ENCODE results near the gene HEXB. TPM values are rescaled to one million over a fixed set of nuclear protein-coding genes. Genes with fewer than 3 reads are reported as not detected.
A peak's percentile ranks its signal among the peaks of the same experiment; 100 is the strongest.
"Not testable (repeated sequence)": the region's sequence is repeated elsewhere in the genome, so short reads cannot be mapped to it uniquely, and the experiment has no call there.

HEXB gene
- total RNA-seq, 1 donor from 2014 or later: 220 TPM

DNA sequence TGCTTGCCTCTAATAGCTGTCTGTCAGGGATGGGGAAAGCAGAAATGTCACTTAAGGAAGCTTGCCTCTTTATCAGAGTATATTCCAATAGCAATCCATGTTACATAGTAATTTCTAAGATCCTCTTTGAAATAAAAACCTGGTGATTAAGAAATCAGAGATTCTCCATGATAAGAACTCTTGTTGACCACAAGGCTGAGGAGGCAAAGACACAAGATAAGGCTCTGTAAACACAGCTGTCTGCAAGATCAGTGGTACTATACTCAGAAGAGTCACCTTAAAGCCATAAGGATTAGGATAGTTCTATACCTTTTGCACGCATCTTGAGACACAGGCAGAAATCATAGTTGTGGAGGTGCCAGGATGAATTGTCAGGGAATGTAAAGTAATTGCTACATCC is 40.3 kb downstream of the HEXB start:
- FAIRE-seq (no peak), DNase-seq (ENCODE audit: low read depth) (no peak)
- Histone ChIP-seq H3K27me3 (ENCODE audit: control insufficient read depth, insufficient read depth, low read length) (no peaks in the 10 kb centered on the region), H3K4me3 (ENCODE audit: low read depth, low read length) (no peak overlapping the region), H3K36me3 (ENCODE audit: control insufficient read depth, insufficient read depth, low read length) (peaks cover 5% of the 10 kb centered on the region)
- TF ChIP-seq, protein P1, sequence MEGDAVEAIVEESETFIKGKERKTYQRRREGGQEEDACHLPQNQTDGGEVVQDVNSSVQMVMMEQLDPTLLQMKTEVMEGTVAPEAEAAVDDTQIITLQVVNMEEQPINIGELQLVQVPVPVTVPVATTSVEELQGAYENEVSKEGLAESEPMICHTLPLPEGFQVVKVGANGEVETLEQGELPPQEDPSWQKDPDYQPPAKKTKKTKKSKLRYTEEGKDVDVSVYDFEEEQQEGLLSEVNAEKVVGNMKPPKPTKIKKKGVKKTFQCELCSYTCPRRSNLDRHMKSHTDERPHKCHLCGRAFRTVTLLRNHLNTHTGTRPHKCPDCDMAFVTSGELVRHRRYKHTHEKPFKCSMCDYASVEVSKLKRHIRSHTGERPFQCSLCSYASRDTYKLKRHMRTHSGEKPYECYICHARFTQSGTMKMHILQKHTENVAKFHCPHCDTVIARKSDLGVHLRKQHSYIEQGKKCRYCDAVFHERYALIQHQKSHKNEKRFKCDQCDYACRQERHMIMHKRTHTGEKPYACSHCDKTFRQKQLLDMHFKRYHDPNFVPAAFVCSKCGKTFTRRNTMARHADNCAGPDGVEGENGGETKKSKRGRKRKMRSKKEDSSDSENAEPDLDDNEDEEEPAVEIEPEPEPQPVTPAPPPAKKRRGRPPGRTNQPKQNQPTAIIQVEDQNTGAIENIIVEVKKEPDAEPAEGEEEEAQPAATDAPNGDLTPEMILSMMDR (IDR thresholded peaks at IDR 0.05; ENCODE audit: insufficient read depth, low read length, severe bottlenecking): no peak

DNA sequence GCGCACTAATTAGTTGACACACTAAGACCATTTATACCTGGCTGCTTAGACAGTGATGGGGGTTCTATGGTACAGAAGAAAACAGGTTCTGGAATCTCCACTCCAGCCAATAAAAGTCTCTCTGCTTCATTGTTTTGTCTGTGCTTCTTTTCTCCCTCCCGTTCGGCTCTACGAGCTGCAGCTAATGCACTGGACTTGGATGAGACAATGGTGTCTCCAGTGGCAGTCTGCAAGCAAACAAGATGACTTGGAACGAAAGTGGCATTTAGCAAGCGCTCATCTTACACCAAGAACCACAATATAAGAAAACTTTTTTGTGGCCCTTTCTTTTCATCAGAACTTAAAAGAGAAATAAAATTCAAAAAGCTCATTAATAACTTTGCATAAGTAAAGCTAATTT is 51.7 kb downstream of the HEXB start:
- Histone ChIP-seq H3K36me3 (ENCODE audit: control insufficient read depth, insufficient read depth, low read length) (peaks cover 9% of the 10 kb centered on the region), H3K4me3 (ENCODE audit: low read depth, low read length) (no peak overlapping the region), H3K27me3 (ENCODE audit: control insufficient read depth, insufficient read depth, low read length) (no peaks in the 10 kb centered on the region)
- TF ChIP-seq, protein P1 (IDR thresholded peaks at IDR 0.05; ENCODE audit: insufficient read depth, low read length, severe bottlenecking): no peak
- no peak for DNase-seq (ENCODE audit: low read depth)
- FAIRE-seq: no peak

DNA sequence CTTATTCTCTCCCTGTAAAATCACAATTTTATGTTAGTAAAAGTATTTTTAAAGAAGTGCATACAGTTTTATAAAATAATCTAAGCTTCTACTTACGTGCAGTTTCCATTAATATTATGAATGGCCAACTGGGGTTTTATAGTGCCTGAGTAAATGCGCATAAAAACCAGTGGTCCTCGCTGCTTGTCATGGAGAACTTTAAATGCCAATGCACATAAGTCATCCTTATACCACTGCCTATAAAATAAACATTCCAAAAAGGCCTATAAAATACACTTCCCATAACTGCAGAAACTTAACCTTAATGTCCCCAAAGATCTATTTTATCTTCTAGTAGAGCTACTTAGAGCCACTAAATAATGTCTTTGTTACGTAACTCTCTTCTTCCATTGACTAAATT is 53.4 kb downstream of the HEXB start:
- Histone ChIP-seq H3K36me3 (ENCODE audit: control insufficient read depth, insufficient read depth, low read length) (peaks cover 7% of the 10 kb centered on the region), H3K27me3 (ENCODE audit: control insufficient read depth, insufficient read depth, low read length) (no peaks in the 10 kb centered on the region), H3K4me3 (ENCODE audit: low read depth, low read length) (no peak overlapping the region)
- TF ChIP-seq, protein P1 (IDR thresholded peaks at IDR 0.05; ENCODE audit: insufficient read depth, low read length, severe bottlenecking): no peak
- FAIRE-seq (no peak), DNase-seq (ENCODE audit: low read depth) (no peak)

DNA sequence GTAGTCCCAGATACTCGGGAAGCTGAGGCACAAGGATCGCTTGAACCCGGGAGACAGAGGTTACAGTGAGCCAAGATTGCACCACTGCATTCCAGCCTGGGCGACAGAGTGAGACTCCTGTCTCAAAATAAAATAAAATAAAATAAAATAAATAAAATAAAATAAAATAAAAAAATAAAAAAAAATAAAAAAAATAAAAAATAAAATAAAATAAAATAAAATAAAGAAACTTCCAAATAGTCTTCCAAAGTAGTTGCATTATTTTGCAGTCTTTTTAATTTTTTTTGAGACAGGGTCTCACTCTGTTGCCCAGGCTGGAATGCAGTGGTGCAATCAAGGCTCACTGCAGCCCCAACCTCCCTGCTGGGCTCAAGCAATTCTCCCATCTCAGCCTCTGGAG is 63.7 kb downstream of the HEXB start:
- not testable (repeated sequence) for DNase-seq (ENCODE audit: low read depth); H3K27me3 ChIP-seq (ENCODE audit: control insufficient read depth, insufficient read depth, low read length); H3K36me3 ChIP-seq (ENCODE audit: control insufficient read depth, insufficient read depth, low read length); FAIRE-seq; H3K4me3 ChIP-seq (ENCODE audit: low read depth, low read length)

DNA sequence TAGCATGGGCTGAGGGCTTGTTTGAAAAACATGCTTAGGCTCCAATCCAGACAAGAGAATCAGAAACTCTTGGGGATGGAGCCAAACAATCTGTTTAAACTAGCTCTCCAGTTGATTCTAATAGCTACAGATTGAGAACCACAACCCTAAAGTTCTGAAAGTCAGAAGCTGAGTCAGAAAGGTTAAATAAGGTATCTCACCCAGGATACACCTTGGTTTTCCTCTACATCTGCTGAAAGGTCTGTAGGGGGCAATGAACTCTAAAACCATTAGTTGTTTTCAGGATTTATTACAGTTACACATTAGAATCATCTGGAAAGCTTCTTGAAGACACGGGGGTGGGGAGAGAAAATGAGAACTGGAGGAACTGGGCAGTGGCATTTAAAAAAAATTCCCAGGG is 76.2 kb downstream of the HEXB start:
- FAIRE-seq: no peak
- H3K27me3 ChIP-seq (ENCODE audit: control insufficient read depth, insufficient read depth, low read length): no peaks in the 10 kb centered on the region
- TF ChIP-seq, protein P1 (IDR thresholded peaks at IDR 0.05; ENCODE audit: insufficient read depth, low read length, severe bottlenecking): no peak
- DNase-seq (ENCODE audit: low read depth): peak; percentile 54
- no peak overlapping the region for H3K4me3 ChIP-seq (ENCODE audit: low read depth, low read length)
- peaks cover 5% of the 10 kb centered on the region for H3K36me3 ChIP-seq (ENCODE audit: control insufficient read depth, insufficient read depth, low read length)

DNA sequence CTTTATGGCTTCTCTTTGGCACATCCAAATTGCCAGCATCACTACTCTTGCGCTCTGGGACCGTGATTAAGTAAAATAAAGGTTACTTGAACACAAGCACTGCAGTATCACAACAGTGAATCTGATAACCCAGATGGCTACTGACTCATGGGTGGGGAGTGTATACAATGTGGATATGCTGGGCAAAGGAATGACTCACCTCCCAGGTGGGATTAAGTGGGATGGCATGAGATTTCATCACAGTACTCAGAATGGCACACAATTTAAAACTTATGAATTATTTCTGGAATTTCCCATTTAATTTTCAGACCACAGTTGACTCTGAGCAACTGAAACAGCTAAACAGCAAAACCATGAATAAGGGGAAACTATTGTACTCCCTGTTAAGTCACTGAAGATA is 77.6 kb downstream of the HEXB start:
- no peaks in the 10 kb centered on the region for H3K27me3 ChIP-seq (ENCODE audit: control insufficient read depth, insufficient read depth, low read length)
- H3K36me3 ChIP-seq (ENCODE audit: control insufficient read depth, insufficient read depth, low read length): no peaks in the 10 kb centered on the region
- DNase-seq (ENCODE audit: low read depth) (peak; percentile 98), FAIRE-seq (no peak)
- no peak overlapping the region for H3K4me3 ChIP-seq (ENCODE audit: low read depth, low read length)
- TF ChIP-seq, protein P1 (IDR thresholded peaks at IDR 0.05; ENCODE audit: insufficient read depth, low read length, severe bottlenecking): no peak

Data from bronchial epithelial cell (primary cell).